Loucy (cell line): ENCODE data around the gene ADRA2A.

Experiments
- H2AFZ ChIP-seq: fragments of 200-600 bp; sonication (generic); 2 replicates; pipeline ENCODE4 v1.6.0; 2016; ENCODE audit warnings: antibody characterized with exemption, mild to moderate bottlenecking, low read length, moderate library complexity
- H3F3A ChIP-seq: fragments of 200-600 bp; 2 replicates; pipeline ENCODE4 v1.6.0; 2016; ENCODE audit warnings: antibody characterized with exemption, low read depth, mild to moderate bottlenecking
- H3K27me3 ChIP-seq: fragments of 200-600 bp; sonication (generic); 2 replicates; pipeline ENCODE4 v1.6.1; 2014; ENCODE audit warnings: low read length, mild to moderate bottlenecking; ENCODE audit not compliant: insufficient read depth, poor library complexity, severe bottlenecking
- H3K36me3 ChIP-seq: fragments of 200-600 bp; sonication (generic); 2 replicates; pipeline ENCODE4 v1.6.1; 2016; ENCODE audit warnings: low read length; ENCODE audit not compliant: insufficient read depth
- H3K4me1 ChIP-seq: fragments of 200-600 bp; sonication (generic); 2 replicates; pipeline ENCODE4 v1.5.1; 2014; ENCODE audit warnings: low read length, mild to moderate bottlenecking; ENCODE audit not compliant: insufficient read depth, poor library complexity, severe bottlenecking
- H3K4me2 ChIP-seq: fragments of 200-600 bp; sonication (generic); 2 replicates; pipeline ENCODE4 v1.6.0; 2014; ENCODE audit warnings: antibody characterized with exemption, low read length, low read depth, mild to moderate bottlenecking; ENCODE audit not compliant: poor library complexity, severe bottlenecking
- H3K4me3 ChIP-seq: fragments of 200-600 bp; sonication (generic); 2 replicates; pipeline ENCODE4 v1.5.1; 2014; ENCODE audit warnings: low read length, mild to moderate bottlenecking, mixed read lengths; ENCODE audit not compliant: poor library complexity, severe bottlenecking
- H3K79me2 ChIP-seq: fragments of 200-600 bp; sonication (generic); 2 replicates; pipeline ENCODE4 v1.6.1; 2014; ENCODE audit warnings: low read length; ENCODE audit not compliant: insufficient read depth
- H3K9ac ChIP-seq: fragments of 200-600 bp; sonication (generic); 2 replicates; pipeline ENCODE4 v1.6.0; 2014; ENCODE audit warnings: mild to moderate bottlenecking, low read depth, low read length, moderate library complexity; ENCODE audit not compliant: poor library complexity, severe bottlenecking
- H3K9me2 ChIP-seq: fragments of 200-600 bp; sonication (generic); replicated peaks from 2 replicates; pipeline ENCODE4 v1.6.1; 2016; ENCODE audit warnings: low read depth, low read length, mixed read lengths
- H3K9me3 ChIP-seq: fragments of 200-600 bp; sonication (generic); 2 replicates; pipeline ENCODE4 v1.6.1; 2014; ENCODE audit warnings: mild to moderate bottlenecking, antibody characterized with exemption, low read length, low read depth; ENCODE audit not compliant: insufficient read depth
- H4K20me1 ChIP-seq: fragments of 200-600 bp; sonication (generic); 2 replicates; pipeline ENCODE4 v1.6.0; 2014; ENCODE audit warnings: antibody characterized with exemption, low read length, mild to moderate bottlenecking; ENCODE audit not compliant: insufficient read depth, poor library complexity, severe bottlenecking
- CTCF ChIP-seq: fragments of 200-600 bp; sonication (generic); conservative IDR thresholded peaks from 2 replicates; pipeline ENCODE4 v1.5.1; 2014; ENCODE audit warnings: mild to moderate bottlenecking, antibody characterized with exemption, low read length
- EZH2phosphoT487 ChIP-seq: fragments of 200-600 bp; IDR thresholded peaks from 2 replicates; pipeline ENCODE4 v1.6.1; 2018; ENCODE audit warnings: antibody characterized with exemption, mild to moderate bottlenecking, moderate library complexity, borderline replicate concordance

Gene ADRA2A

GRCh38 chr10:111104811-111105210, 28.0 kb downstream of the ADRA2A start:
- Histone ChIP-seq H4K20me1 (no peaks in the 10 kb centered on the region), H3K4me1 (no peaks in the 10 kb centered on the region), H3F3A (no peaks in the 10 kb centered on the region), H3K9ac (no peak overlapping the region), H3K9me3 (no peaks in the 10 kb centered on the region), H3K36me3 (no peaks in the 10 kb centered on the region), H3K4me3 (no peak overlapping the region), H3K9me2 (no peaks in the 10 kb centered on the region), H3K4me2 (no peak overlapping the region), H2AFZ (no peak overlapping the region), H3K79me2 (no peaks in the 10 kb centered on the region), H3K27me3 (no peaks in the 10 kb centered on the region)
- TF ChIP-seq CTCF (no peak), EZH2phosphoT487 (no peak)

- Histone ChIP-seq H3K4me2 (no peak overlapping the region), H3K79me2 (no peaks in the 10 kb centered on the region), H3K9me2 (no peaks in the 10 kb centered on the region), H4K20me1 (no peaks in the 10 kb centered on the region), H3F3A (no peaks in the 10 kb centered on the region), H3K4me1 (no peaks in the 10 kb centered on the region), H2AFZ (no peak overlapping the region), H3K9me3 (no peaks in the 10 kb centered on the region), H3K27me3 (no peaks in the 10 kb centered on the region), H3K36me3 (no peaks in the 10 kb centered on the region), H3K4me3 (no peak overlapping the region), H3K9ac (no peak overlapping the region)
- TF ChIP-seq EZH2phosphoT487 (no peak), CTCF (no peak)
Measured at GRCh38 chr10:111106081-111106480, 29.3 kb downstream of the ADRA2A start.

GRCh38 chr10:111107023-111107422, 30.2 kb downstream of the ADRA2A start:
- no peak overlapping the region for H3K4me3 ChIP-seq
- H3K9me3 ChIP-seq = no peaks in the 10 kb centered on the region
- H3K4me1 ChIP-seq = no peaks in the 10 kb centered on the region
- H3K9me2 ChIP-seq = no peaks in the 10 kb centered on the region
- no peaks in the 10 kb centered on the region for H4K20me1 ChIP-seq
- no peak overlapping the region for H2AFZ ChIP-seq
- no peaks in the 10 kb centered on the region for H3F3A ChIP-seq
- H3K79me2 ChIP-seq = no peaks in the 10 kb centered on the region
- no peak overlapping the region for H3K4me2 ChIP-seq
- no peak for TF ChIP-seq CTCF
- TF ChIP-seq EZH2phosphoT487 = no peak
- H3K36me3 ChIP-seq = no peaks in the 10 kb centered on the region
- no peaks in the 10 kb centered on the region for H3K27me3 ChIP-seq
- no peak overlapping the region for H3K9ac ChIP-seq
